Measurements from ENCODE around the gene VEGFD.

The VEGFD gene, protein sequence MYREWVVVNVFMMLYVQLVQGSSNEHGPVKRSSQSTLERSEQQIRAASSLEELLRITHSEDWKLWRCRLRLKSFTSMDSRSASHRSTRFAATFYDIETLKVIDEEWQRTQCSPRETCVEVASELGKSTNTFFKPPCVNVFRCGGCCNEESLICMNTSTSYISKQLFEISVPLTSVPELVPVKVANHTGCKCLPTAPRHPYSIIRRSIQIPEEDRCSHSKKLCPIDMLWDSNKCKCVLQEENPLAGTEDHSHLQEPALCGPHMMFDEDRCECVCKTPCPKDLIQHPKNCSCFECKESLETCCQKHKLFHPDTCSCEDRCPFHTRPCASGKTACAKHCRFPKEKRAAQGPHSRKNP
- total RNA-seq, result 0 reads per million in 2 donors

- DNase-seq, result no peak
These were observed at the start of gene VEGFD for GRCh38 chrX:15384304-15384703. Gene VEGFD (minus strand): TSS chrX:15384413. CDS start chrX:15383946, 467 bp downstream.

DNA sequence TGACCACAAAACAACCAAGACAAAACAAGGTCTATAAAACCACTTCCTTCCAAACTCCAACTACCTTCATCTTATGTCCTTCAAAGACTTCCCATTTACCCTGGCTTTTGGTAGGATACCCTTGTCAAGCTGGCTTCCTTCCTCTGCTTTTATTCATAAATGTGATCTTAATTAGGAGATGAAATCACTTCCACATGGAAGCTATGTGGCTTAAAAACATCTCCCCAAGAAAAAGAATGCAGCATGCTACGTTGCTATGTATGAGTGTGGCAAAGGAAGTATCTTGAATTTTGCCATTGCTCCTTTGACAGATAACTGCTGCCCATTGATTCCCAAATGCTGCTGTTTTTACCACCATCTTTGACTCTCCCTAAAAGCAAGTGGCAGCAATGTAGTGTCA is 46.4 kb upstream of the VEGFD start:
- DNase-seq, result no peak

DNA sequence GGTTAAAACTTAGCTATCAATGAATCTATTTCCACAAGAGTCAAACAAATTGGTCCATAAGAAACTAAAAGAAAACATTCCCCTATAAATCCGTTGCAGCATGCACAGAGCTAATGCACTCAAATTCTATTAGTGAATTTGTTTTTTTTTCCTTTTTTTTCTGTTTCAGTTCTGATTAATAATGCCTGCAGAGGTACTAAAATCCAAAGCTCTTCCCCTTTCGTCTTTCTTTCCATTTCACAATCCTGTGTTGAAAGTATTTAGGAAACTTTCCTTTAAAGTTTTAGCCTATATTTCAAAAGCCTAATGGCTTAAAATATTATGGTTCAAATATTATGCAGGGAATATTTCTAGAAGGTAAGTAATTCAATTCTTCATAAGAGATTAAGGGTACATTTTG is 45.9 kb upstream of the VEGFD start:
- no peak for DNase-seq

DNA sequence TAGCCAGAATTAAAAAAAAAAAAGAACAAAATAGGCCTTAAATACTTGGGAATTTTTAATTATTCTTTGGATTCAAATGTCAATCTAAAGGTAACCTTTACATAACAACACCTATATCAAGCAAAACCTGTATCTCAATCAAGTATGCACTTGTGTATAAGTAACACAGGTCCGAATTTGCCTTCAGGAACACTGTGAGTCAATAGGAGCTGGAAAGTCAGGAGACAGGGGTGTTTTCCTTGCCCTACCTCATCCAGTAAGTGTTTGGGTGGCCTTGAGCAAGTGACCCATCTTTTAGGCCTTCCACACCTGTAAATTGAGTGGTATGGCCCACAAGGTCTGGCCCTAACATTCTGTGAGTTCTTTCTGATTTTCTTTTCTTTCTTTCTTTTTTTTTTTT is 40.8 kb upstream of the VEGFD start:
- no peak for DNase-seq

DNA sequence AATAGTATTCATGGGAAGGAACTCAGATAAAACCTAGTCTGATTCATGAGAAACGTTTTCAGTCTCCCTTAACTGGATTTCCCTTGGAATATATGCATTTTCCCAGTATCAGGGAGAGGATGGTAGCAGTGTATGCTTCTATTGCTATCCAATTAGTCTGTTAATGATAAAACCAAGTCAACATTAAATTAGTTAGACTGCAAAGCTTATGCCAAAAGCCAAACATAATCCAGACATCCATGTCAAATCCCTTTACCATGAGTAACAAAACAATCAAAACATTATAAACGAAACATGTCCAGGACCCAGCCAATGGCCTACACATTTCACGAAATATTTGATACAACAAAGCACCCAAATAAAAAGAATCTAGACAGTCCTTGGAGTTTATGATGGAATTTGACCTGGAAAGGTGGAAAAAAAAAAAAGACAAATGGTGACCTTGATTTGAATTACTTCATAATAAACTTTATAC is 34.5 kb upstream of the VEGFD start:
- no peak for DNase-seq

DNA sequence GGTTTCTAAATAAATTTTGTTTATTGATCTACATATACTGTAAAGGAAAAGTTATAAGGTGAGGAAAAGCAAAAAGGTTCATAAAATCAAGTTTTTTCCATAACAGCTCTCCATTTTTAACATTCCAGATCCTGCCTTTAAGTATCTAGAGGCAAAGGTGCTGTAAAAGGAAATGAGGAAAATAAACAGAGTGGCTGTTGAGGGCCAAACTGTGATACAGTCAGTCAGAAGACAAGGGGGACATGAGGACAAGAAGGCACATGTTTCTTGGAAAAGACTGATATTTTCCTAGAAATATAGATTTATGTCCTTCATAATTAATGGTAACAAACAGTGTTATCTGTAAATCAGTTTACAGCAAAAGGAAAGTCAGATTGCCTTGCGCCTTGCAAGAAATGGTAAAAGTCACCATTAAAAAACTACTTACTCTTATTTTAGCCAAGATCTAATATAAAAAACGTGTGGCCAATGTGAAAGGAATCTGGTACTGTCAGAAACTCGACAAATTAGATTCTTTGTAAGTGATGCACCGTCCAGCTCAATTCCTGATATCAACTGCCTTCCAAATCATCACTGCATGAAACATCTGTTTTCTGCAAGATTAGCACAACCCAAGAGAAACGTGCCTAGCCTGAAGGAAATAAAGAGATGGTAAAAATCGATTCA is 34.0 kb upstream of the VEGFD start:
- DNase-seq, result no peak

GRCh38 chrX:15416133-15416993 is 32.1 kb upstream of the VEGFD start:
- DNase-seq, result no peak

DNA sequence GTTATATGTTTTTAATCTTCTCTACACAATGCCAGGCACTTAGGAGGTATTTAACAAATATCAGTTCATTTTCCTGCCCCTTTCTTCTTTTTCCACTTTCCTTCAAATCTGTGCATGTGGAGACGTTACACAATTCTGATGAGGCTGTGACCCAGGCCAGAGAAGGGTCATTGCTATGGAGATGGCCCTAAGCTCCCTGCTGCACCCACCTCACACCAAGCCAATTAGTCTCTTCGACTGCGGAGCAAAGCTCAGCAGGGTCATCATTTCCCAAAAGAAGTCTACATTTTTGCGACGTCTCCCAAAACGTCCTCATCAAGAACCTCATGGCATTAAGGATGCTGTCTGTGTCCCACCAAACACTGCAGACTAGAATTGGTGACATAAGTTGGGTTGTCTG is 28.9 kb upstream of the VEGFD start:
- DNase-seq, result no peak

GRCh38 chrX:15410947-15411346 is 26.7 kb upstream of the VEGFD start:
- no peak for DNase-seq

GRCh38 chrX:15410430-15410829 is 26.2 kb upstream of the VEGFD start:
- no peak for DNase-seq

- DNase-seq, result no peak
These were observed 21.6 kb upstream of the VEGFD start for GRCh38 chrX:15405846-15406245.

DNA sequence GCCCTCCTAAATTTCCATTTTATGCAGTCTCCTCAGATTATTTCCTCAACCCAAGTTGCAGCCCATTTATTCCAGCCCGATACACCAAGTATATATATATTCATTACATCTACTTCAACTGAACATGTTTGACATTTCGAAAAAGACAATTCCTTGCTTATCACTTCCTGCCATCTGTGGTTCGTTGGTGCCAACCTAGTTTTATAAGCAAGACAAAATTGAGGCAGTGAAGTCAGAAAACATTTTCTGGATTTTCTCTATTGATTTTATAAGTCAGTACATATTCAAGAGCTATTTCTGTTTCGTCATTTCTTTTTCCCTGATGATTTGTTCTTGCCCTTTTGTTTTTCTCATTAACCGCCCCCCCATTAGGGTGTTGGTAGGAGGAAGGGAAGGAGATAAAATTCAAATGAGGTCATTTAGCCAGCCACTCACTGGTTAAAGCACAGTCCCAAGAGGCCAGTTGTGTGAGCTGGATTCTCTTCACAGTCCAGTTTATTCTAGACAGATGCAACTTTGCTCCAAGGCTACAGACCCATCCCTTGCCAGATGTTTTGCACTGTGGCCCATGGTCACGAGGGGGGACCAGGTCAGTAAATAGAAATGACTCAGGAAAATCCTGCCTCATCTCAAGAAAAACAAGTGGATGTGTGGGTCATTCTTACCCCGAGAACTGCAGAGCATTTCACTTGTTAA is 20.3 kb upstream of the VEGFD start:
- DNase-seq, result no peak

- DNase-seq, result no peak
These were observed 17.2 kb upstream of the VEGFD start for GRCh38 chrX:15401378-15401777.

DNA sequence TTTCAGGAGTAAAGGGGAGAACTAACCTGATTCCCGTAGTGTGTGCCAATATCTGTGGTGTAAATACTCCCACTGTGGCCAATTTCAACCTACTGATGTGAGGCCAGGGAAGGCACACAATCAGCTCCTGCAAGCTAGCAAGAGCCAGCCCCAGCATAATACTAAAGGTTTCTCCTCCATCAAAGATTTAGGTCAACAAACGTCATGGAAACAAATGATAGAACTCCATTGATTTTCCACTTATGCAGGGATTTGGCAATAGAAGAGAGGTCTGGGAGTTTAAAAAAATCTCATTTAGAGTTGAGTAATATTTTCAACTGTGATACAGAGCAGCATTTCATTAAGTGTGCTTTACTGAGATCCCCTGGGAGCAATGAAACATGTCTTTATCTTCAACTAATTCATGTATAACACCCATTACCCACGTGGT is 15.8 kb upstream of the VEGFD start:
- DNase-seq, result no peak

GRCh38 chrX:15398874-15399273 is 14.7 kb upstream of the VEGFD start:
- DNase-seq, result no peak

DNA sequence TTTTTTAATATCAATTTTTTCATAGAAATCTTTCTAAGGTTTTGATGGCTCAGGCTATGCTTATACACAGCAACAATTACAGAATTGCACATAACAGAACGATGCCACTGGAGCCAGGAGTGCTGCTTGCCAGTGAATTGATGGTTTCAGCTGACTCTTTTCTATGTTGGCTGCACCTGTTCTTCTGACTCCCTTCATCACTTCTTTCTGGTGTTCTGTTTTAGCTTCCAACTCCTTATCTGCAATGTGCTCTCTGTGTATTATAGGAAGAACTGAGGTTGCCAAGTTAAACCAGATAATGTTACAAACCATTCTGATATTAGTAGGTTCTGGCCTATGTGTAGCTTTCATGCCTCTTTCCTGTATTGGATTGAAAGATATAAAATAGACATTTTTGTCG is 11.6 kb upstream of the VEGFD start:
- no peak for DNase-seq

GRCh38 chrX:15391850-15392249 is 7.6 kb upstream of the VEGFD start:
- no peak for DNase-seq

GRCh38 chrX:15382813-15383212 is 1.4 kb downstream of the VEGFD start:
- DNase-seq, result no peak

GRCh38 chrX:15376956-15377355 is 7.3 kb downstream of the VEGFD start:
- no peak for DNase-seq

DNA sequence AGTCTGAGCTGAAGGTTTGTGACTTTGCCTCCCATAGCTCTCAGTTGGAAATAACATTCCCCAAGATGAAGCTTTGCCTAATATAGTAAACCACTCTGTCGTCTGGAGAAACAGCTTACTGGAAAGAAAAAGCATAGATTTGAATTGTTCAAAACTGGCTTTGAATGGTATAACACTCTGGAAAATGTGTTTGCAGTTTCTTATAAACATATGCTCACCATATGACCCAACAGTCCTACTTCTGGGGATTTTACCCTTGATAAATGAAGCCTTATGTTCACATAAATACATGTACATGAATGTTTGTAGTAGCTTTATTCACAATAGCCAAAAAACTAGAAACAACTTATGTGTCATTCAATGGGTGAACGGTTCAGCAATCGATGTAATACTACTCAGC is 10.2 kb downstream of the VEGFD start:
- no peak for DNase-seq

- DNase-seq, result no peak
These were observed 17.5 kb downstream of the VEGFD start for GRCh38 chrX:15366506-15367352.

DNA sequence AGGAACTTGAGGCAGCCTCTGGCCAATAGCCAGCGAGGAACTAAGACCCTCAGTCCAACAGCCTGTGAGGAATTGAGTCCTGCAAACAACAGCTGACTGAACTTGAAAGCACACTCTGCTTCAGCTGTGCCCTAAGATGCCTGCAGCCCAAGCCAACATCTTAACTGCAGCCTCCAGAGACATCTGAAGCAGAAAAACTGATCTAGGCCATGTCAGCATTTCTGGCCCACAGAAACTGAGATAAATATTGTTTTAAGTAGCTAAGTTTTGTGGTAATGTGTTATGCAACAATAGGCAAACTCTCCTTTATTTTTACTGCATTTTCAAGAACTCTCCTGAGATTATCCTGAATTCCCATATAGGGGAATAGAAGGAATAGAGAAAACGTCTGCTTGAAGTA is 24.5 kb downstream of the VEGFD start:
- no peak for DNase-seq

All from activated gamma-delta T cell (primary cell).